Adipocyte (in vitro differentiated cells): ENCODE measurements around the gene GOLGA8H.
A peak's percentile ranks its signal among the peaks of the same experiment; 100 is the strongest.
"Not testable (repeated sequence)": the region's sequence is repeated elsewhere in the genome, so short reads cannot be mapped to it uniquely, and the experiment has no call there.

Experiments
- DNase-seq: peaks from one replicate; pipeline ENCODE4 v3.0.0-alpha.2; 2015; ENCODE audit warnings: low read depth
- H3K27me3 ChIP-seq: replicated peaks from 2 replicates; pipeline ENCODE4 v1.7.0; 2013; ENCODE audit warnings: mild to moderate bottlenecking, low read length, moderate library complexity; ENCODE audit not compliant: control insufficient read depth, insufficient read depth
- H3K36me3 ChIP-seq: 2 replicates; pipeline ENCODE4 v1.7.0; 2013; ENCODE audit warnings: low read length, mild to moderate bottlenecking, moderate library complexity; ENCODE audit not compliant: control insufficient read depth, insufficient read depth, severe bottlenecking
- H3K4me1 ChIP-seq: 2 replicates; pipeline ENCODE4 v1.7.0; 2013; ENCODE audit warnings: mild to moderate bottlenecking, low read length, moderate library complexity; ENCODE audit not compliant: control insufficient read depth, insufficient read depth
- H3K4me3 ChIP-seq: 2 replicates; pipeline ENCODE4 v1.7.0; 2013; ENCODE audit warnings: mild to moderate bottlenecking, low read length, moderate library complexity
- H3K9ac ChIP-seq: 2 replicates; pipeline ENCODE4 v1.7.0; 2013; ENCODE audit warnings: mild to moderate bottlenecking, low read length, moderate library complexity
- H3K9me3 ChIP-seq: 2 replicates; pipeline ENCODE4 v1.7.0; 2013; ENCODE audit warnings: mild to moderate bottlenecking, low read length, moderate library complexity; ENCODE audit not compliant: control insufficient read depth

The GOLGA8H gene

DNA sequence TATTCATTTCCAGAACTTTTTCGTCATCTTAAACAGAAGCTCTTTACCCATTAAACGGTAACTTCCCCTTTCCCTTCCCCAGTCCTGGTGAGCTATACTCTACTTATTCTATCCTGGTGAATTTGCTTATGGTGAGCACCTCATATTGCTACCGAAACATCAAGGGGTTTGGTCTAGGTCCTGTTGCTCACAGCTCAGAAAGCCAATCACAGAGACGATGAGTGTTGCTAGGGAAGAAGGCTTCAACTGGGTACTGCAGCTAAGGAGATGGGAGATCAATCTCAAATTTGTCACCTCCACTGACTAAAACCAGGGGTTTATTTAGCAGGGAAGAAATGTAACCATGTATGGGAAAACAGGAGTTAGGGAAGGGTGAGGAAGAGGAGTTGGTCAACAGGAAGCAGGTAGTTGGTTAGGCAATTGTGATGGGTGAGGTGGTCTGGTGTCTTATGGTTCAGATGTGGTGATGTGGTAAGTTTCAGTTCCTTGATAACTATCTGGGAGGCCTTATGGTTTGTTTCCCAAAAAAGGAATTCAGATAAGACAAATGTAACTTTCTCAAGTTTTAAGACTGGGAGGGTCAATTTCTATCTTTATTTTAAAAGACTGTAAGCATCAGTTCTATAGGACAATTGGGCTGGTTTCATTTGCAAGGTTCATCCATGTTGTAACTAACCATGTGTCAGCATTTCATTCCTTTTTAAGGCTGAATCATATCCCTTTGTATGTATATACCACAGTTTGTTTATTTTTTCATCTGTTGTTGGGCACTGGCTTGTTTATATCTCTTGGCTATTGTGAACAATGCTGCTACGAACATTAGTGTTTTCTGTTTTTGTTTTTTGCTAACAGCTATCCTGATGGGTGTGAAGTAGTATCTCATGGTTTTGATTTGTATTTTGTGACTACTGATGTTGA is 46.4 kb downstream of the GOLGA8H start:
- Histone ChIP-seq H3K9ac (no peak overlapping the region), H3K9me3 (no peaks in the 10 kb centered on the region), H3K4me3 (no peak overlapping the region), H3K36me3 (no peaks in the 10 kb centered on the region), H3K27me3 (no peaks in the 10 kb centered on the region), H3K4me1 (no peaks in the 10 kb centered on the region)
- peak; percentile 44 for DNase-seq

DNA sequence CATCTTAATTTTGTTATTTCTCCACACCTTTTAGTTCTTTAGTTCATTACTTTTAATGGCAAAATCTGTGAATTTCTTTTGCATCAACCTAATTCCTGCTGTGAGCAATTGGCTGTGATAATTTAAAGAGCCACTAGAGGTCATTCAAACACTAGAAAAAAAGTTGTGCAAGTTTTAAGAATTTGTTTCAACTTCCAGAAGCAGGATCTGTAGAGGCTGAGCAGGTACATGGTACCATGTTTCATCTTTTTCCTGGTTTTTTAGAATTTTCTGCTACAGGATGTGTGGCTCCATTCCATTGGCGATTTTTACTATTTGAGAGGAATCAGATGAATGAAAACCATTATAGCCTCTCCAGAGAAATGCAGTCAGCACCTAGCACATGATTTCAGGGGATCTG is 57.3 kb downstream of the GOLGA8H start:
- not testable (repeated sequence) for H3K36me3 ChIP-seq, H3K27me3 ChIP-seq
- peak; percentile 53 for DNase-seq

More for the DNA sequence above, 57.3 kb downstream of the GOLGA8H start:
- not testable (repeated sequence) for H3K9ac ChIP-seq, H3K9me3 ChIP-seq, H3K4me1 ChIP-seq, H3K4me3 ChIP-seq
